Small intestine (tissue), 7 donors: Measurements from ENCODE around the gene GNB1L. TPM values are rescaled to one million over a fixed set of nuclear protein-coding genes. Genes with fewer than 3 reads are reported as not detected.

Source experiments
- DNase-seq, 2 donors: peaks; one replicate each; pipeline versions ENCODE4 v3.0.0 to v3.0.0-alpha.2; 2013
- FAIRE-seq: peaks from 2 replicates; lab custom pipeline; 2012; peaks lifted over from hg19 to GRCh38; lab: Jason Lieb, UNC
- H3K27ac ChIP-seq, 3 donors: one replicate each; pipeline ENCODE4 v1.5.1; 2013; ENCODE audit warnings: low read length in 2 of 3, mild to moderate bottlenecking in 2 of 3, control low read depth in 1 of 3, inconsistent platforms in 1 of 3, low read depth in 1 of 3, moderate library complexity in 1 of 3
- H3K27me3 ChIP-seq, 3 donors: one replicate each; pipeline ENCODE4 v1.6.1; 2013; ENCODE audit warnings: low read length in 3 of 3, inconsistent platforms in 1 of 3; ENCODE audit not compliant: control insufficient read depth in 3 of 3, insufficient read depth in 3 of 3
- H3K36me3 ChIP-seq, 3 donors: one replicate each; pipeline ENCODE4 v1.6.1; 2013; ENCODE audit warnings: low read length in 3 of 3, inconsistent platforms in 1 of 3, low read depth in 1 of 3, mild to moderate bottlenecking in 1 of 3, moderate library complexity in 1 of 3; ENCODE audit not compliant: control insufficient read depth in 3 of 3, insufficient read depth in 2 of 3
- H3K4me1 ChIP-seq, 3 donors: one replicate each; pipeline ENCODE4 v1.6.1; 2013; ENCODE audit warnings: low read length in 2 of 3, inconsistent platforms in 1 of 3, low read depth in 1 of 3, mild to moderate bottlenecking in 1 of 3, moderate library complexity in 1 of 3; ENCODE audit not compliant: control insufficient read depth in 3 of 3, insufficient read depth in 2 of 3
- H3K4me3 ChIP-seq, 3 donors: one replicate each; pipeline ENCODE4 v1.5.1; 2013; ENCODE audit warnings: low read length in 3 of 3, control low read depth in 1 of 3, inconsistent platforms in 1 of 3, low read depth in 1 of 3, mild to moderate bottlenecking in 1 of 3, moderate library complexity in 1 of 3
- H3K9me3 ChIP-seq, 2 donors: one replicate each; pipeline ENCODE4 v1.6.1; 2013; ENCODE audit warnings: low read depth in 1 of 2, low read length in 1 of 2; ENCODE audit not compliant: control insufficient read depth in 2 of 2, insufficient read depth in 1 of 2
- WGBS, 3 donors: extraction: QIAGEN DNeasy Blood & Tissue Kit; methylation state at CpG; one replicate each; pipeline ENCODE4 v1.1.7; 2013; 5-methylcytosine and 5-hydroxymethylcytosine counted together
- polyA plus RNA-seq, 4 donors: library from polyadenylated mRNA; stranded (reverse) in 3 of 4; unstranded in 1 of 4; fragments of 200-250 nt in 3 of 4; fragments of 120-200 nt in 1 of 4; gene quantifications; one replicate each; pipeline versions ENCODE4 v1.2.1 to v1.2.3, GENCODE V29; 2013
- donor health status: healthy with polysubstance abuse.
- donor health status: control.
- donor health status: control.
- donor health status: Bipolar disorder and iron deficiency.
- donor health status: healthy.

Gene GNB1L
- polyA plus RNA-seq, 4 donors: 4.0 to 18.9 (median 9.8) TPM

DNA sequence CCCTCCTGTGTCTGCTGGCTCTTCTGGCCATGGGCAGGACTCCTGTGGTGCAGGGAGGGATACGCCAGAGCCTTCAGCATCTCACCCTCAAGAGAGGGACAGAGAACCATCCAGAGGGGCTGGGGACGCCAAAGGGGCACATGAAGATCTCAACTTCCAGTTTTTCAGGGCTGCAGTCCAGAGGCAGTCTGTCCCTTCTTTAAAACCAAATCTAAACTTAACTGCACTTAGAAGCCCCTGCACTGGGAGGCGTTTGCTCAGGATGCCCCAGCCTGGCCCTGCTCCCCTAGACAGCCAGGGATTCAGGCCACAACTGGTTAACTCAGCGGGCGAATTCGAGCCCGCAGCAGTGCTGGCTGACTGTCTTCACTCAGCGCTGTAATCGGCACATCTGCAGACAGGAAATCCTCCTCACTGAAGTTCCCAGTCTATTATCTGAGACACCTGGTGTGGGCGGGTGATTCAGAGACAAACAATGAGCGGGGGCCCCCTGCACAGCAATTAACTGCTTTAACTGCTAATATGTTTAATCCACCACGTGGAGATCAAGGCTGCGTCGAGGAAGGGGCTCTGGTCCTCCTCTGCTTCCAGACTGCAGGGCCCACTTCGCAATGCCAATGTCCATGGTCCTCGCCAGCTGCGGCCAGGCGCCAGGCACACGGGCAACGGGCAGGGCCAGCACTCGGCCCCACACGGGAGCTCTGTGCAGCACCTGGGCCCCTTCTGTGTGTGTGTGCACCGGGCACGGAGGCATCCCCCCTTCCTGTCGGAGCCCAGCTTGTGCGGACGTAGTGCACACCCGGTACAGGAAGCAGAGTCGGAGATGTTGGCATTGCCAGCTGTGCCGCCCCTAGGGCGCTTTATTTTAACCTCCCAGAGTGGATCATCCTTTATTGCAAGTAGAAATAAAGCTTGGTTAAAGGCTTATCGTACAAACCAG is 36.9 kb upstream of the GNB1L start:
- H3K27ac ChIP-seq: peak overlapping the region in 2 of 3 donors; percentile 35 to 72
- peak; percentile 49 to 55 for DNase-seq

DNA sequence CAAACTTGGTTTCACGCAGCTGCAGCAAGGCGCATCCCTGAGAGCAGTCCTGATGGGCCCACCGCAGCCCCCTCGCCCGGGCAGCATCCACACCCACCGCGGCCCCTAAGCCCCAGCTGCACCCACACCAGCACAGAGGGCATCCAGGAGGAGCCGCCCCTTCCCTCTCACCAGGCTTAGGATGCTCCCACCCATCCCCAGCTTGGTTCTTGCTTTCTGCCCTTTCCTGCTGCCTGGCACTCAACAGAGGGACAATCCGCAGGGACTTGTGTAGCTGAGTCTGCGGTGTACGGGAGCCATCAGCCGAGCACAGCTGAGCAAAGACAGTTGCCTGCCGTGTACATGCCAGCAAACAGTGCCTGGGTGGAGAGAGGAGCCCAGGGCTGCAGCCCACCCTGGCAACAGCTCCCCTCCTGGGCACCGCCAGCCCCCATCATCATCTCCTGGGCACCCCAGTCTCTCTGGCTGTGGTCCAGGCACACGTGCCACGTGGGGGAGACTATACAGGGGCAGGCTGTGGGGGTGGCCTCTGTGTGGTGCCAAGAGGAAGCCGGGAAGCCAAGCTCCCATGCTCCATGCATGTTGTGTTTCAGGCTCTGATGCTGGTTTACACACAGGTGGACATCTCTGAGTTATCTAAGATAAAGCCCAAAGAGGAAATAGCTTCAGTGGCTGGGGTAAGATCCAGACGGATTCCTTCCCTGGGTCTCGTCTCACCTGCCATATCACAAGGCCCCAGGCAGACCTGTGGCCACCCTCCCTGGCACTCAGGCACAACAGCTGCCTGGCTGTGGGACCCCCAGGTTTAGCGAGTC is 36.0 kb upstream of the GNB1L start:
- Histone ChIP-seq H3K9me3 (no peaks in the 10 kb centered on the region), H3K27ac (peak overlapping the region in 1 of 3 donors; percentile 72), H3K4me3 (no peak overlapping the region), H3K36me3 (peaks cover 0 to 61% (median 2%) of the 10 kb centered on the region in 3 donors), H3K27me3 (no peaks in the 10 kb centered on the region), H3K4me1 (peaks cover 0 to 15% (median 0%) of the 10 kb centered on the region in 3 donors)
- no peak for DNase-seq
- 79 to 85% (median 80%) methylated on average over 20 of the region's 20 CpGs for WGBS, 3 donors
- FAIRE-seq: no peak

More for the DNA sequence above, 36.9 kb upstream of the GNB1L start:
- 17 to 26% (median 19%) methylated on average over 32 of the region's 32 CpGs for WGBS, 3 donors
- no peaks in the 10 kb centered on the region for H3K27me3 ChIP-seq
- peaks cover 0 to 15% (median 0%) of the 10 kb centered on the region in 3 donors for H3K4me1 ChIP-seq
- peaks cover 0 to 59% (median 2%) of the 10 kb centered on the region in 3 donors for H3K36me3 ChIP-seq
- FAIRE-seq: no peak
- H3K9me3 ChIP-seq: no peaks in the 10 kb centered on the region
- no peak overlapping the region for H3K4me3 ChIP-seq

DNA sequence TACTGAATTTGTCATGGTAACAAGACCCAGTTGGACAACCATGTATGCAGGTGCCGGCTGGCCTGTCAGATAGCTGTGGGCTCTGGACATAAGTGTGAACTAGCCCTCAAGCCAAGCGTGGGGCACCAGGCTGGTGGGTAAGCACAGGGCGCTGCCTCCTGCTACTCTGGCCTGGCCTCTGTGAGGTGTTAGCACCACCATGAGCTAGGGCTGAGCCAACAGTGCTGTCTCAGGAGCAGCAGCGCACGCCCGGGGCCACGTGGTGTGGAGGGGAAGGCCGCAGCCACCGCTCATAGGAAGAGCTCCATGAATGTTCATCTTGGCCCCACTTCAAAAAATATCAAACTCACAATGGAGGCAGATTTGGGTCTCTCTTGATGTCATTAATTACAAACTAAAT is 35.3 kb upstream of the GNB1L start:
- FAIRE-seq (no peak), DNase-seq (no peak)
- peaks cover 0 to 53% (median 2%) of the 10 kb centered on the region in 3 donors for H3K36me3 ChIP-seq
- no peak overlapping the region for H3K27ac ChIP-seq
- H3K27me3 ChIP-seq: no peaks in the 10 kb centered on the region
- 92 to 95% (median 93%) methylated on average over 9 of the region's 9 CpGs for WGBS, 3 donors
- H3K4me1 ChIP-seq: peaks cover 0 to 15% (median 0%) of the 10 kb centered on the region in 3 donors
- H3K4me3 ChIP-seq: no peak overlapping the region
- H3K9me3 ChIP-seq: no peaks in the 10 kb centered on the region

DNA sequence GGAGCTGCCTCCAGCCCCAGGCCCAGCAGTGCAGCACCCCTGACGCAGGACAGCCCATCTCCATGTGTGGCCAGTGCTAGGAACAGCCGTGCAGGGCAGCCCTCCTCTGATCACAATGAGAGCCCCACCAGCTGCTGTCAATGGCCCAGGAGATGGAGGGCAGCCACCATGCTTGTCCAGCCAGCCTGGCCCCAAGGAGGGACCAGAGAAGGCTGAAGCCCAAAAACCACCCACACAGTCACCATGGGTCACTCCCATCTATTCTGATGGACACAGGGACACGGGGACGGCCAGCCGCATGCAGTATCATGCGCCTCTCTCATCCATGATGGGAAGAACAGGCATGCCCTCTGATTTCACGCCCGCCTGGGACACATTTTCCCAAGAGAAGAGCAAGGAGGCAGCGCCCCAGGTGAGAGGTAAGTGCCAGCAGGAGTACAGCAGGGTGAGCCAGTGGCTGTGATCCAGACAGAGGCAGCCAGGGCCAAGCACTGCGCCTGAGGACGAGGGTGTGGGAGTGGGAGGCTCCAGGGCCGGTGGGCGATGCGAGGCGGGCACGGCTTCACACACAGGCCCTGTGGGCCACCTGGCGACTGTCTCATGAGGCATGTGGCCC is 33.6 kb upstream of the GNB1L start:
- peaks cover 0 to 45% (median 0%) of the 10 kb centered on the region in 3 donors for H3K36me3 ChIP-seq
- WGBS, 3 donors: 94 to 96% (median 95%) methylated on average over 16 to 17 of the region's 17 CpGs
- peaks cover 0 to 15% (median 0%) of the 10 kb centered on the region in 3 donors for H3K4me1 ChIP-seq
- FAIRE-seq (no peak), DNase-seq (no peak)
- H3K9me3 ChIP-seq: no peaks in the 10 kb centered on the region
- no peaks in the 10 kb centered on the region for H3K27me3 ChIP-seq
- no peak overlapping the region for H3K4me3 ChIP-seq
- H3K27ac ChIP-seq: no peak overlapping the region

DNA sequence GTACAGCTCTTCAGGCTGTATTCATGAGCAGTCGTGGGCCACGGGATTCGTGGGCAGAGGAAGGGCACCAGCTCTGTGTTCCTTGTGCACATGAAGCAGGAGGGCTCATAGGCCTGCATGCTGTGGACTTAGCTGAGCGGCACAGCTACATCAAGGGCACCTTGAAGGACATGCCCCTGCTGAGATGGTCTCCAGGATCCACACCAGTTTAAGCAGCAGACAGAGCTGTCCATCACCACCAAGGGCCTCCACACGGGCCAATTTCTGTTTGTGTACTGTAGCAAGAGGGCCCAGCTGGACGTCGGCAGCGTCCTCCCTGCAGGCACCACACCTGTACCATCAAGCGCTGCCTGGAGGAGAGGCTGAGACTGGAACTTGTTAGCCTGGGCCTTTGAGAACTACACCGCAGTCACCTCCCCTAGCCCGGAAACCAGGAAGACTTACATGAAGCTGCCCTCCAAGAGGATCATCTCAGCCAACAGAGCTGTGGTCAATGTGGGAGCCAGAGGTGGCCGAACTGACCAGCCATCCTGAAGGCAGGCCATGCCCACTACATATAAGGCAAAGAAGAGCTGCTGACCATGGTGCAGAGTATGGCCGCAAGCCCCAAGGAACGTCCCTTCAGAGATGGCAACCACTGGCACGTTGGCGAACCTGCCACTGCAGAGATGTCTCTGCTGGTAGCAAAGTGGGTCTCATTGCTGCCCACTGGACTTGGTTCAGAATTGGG is 32.7 kb upstream of the GNB1L start:
- no peak overlapping the region for H3K4me3 ChIP-seq
- DNase-seq: no peak
- peak overlapping the region in 1 of 3 donors; percentile 32 for H3K27ac ChIP-seq
- H3K9me3 ChIP-seq: no peaks in the 10 kb centered on the region
- WGBS, 3 donors: 85 to 92% (median 87%) methylated on average over 16 of the region's 16 CpGs
- no peaks in the 10 kb centered on the region for H3K27me3 ChIP-seq
- peaks cover 0 to 13% (median 0%) of the 10 kb centered on the region in 3 donors for H3K4me1 ChIP-seq
- H3K36me3 ChIP-seq: peaks cover 0 to 50% (median 0%) of the 10 kb centered on the region in 3 donors
- FAIRE-seq: no peak

DNA sequence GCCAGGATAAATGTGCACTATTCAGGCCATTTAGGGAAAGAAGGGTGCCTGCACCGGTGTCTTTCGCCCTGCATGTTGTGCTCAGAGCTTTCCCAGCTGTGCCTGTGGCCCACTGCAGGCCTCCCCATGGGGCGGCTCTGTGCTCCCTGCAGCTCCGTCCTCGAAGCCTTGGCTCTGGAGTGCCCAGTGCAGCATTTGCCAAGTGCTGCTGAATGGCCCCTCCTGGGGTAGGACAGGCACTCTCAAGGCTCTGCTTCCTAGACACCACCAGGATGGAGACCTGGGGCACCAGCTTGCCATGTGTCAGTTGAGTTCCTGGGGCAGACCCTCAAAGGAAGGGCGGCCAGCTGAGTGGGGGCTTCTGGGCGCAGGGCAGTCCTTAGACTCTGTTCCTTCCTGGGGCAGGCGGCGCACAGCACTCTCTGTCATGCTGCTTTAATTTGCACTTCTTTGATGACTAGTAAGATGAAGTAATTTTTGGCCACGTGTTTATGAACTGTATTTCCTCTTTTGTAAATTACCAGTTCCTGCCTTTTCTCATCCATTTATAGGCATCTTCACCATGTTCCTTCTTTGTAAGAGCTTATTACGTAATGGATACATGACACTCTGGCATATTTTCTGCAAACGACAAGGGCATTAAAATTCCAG is 32.1 kb upstream of the GNB1L start:
- no peak for FAIRE-seq
- 69 to 87% (median 75%) methylated on average over 12 of the region's 12 CpGs for WGBS, 3 donors

DNA sequence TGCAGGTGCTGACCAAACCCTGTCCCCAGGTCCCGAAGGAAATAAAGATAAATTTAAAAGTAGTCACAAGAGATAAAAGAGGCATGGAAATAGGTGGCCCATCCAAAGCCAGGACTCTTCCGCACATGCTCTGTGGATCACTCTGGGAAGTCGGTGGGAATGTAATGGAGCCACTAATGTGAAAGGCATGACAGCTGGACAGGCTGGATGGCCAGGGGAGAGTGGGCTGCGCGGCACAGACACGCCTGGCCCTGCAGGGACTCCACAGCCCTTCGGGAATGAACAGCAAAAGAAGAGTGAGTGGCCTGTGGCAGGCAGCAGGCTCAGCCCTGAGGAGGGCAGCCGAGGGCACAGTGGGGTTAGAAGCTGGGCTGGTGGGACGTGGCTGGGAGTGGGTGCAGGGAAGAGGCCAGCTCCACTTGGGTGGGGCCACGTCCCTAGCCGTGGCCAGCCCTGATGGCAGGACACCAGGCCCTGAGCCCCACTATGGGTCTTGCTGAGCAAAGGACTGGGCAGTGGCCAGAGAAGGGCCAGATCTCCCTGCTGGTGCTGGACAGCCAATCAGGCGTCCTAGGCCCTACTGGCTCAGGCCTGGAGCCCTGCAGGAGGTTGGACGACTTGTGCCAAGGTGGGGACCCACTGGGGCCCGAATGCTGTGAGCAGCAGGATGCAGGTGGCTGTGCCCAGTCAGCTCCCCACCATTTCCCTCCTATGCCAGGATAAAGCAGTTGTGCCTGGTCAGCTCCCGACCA is 31.3 kb upstream of the GNB1L start:
- H3K9me3 ChIP-seq: no peaks in the 10 kb centered on the region
- no peak for FAIRE-seq
- no peak overlapping the region for H3K4me3 ChIP-seq
- DNase-seq: no peak
- H3K4me1 ChIP-seq: peaks cover 0 to 7% (median 0%) of the 10 kb centered on the region in 3 donors
- H3K27ac ChIP-seq: peak overlapping the region in 1 of 3 donors; percentile 41
- 81 to 85% (median 84%) methylated on average over 15 of the region's 15 CpGs for WGBS, 3 donors
- H3K36me3 ChIP-seq: peaks cover 0 to 47% (median 0%) of the 10 kb centered on the region in 3 donors
- H3K27me3 ChIP-seq: no peaks in the 10 kb centered on the region

More for the DNA sequence above, 32.1 kb upstream of the GNB1L start:
- Histone ChIP-seq H3K27me3 (no peaks in the 10 kb centered on the region), H3K4me3 (no peak overlapping the region), H3K9me3 (no peaks in the 10 kb centered on the region), H3K4me1 (peaks cover 0 to 11% (median 0%) of the 10 kb centered on the region in 3 donors), H3K27ac (peak overlapping the region in 1 of 3 donors; percentile 41), H3K36me3 (peaks cover 0 to 49% (median 0%) of the 10 kb centered on the region in 3 donors)
- no peak for DNase-seq
